Ureter (tissue), 1 donor: ENCODE results near the gene FIGLA. TPM values are rescaled to one million over a fixed set of nuclear protein-coding genes. Genes with fewer than 3 reads are reported as not detected.
A peak's percentile ranks its signal among the peaks of the same experiment; 100 is the strongest.
"Not testable (repeated sequence)": the region's sequence is repeated elsewhere in the genome, so short reads cannot be mapped to it uniquely, and the experiment has no call there.

ENCODE experiments used
- DNase-seq: peaks from one replicate; pipeline ENCODE4 v3.0.0-alpha.2; 2020; ENCODE audit warnings: low spot score
- total RNA-seq: library from RNA; stranded (reverse); gene quantifications from one replicate; pipeline ENCODE4 v1.2.4, GENCODE V29; 2023
- donor health status: DM: yes; HTN: yes; CAD: no.

FIGLA gene
- total RNA-seq, 1 donor from 2014 or later: not detected

DNA sequence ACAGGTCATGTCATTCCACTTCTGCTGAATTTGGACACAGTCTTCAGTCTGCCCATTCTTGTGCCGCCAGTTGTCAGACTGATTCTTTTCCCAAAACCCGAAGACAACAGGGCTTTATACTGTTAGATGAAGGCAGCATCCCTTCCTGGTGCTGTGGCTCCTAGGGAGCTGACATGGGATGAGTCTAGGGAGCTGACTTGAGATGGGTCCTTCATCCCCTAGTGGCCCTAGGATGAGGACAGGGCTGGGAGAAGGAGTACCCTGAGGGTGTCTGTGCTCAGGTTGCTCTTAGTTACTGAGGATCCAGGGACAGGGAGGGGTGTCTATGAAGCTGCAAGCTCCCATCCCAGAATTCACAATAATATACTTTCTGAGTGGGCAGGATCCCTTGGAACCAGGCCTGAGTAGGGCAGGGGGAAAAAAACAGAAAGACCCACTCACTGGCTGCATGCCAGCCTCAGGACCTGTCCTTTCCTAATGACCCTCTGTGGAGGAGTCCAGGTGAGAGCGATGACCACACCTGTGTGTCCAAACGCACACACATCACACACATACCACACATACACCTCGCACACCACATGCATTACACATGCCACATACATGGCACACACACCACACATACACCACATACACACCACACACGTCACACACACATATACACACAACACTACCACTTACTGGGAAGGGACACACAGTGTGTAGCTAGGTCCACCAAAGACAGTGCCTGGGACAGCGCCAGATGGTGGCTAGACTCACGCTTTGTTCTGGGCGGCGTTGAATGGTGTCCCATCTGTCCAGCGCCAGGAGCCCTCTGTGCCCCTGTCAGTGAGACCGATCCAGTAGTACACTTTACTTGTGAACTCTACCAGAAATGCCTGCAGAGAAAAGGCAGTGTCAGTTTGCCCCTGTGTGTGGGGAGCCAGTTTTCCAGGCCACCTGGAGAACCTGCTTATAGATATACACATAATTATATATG, 18.8 kb upstream of the FIGLA start:
- DNase-seq: no peak

DNA sequence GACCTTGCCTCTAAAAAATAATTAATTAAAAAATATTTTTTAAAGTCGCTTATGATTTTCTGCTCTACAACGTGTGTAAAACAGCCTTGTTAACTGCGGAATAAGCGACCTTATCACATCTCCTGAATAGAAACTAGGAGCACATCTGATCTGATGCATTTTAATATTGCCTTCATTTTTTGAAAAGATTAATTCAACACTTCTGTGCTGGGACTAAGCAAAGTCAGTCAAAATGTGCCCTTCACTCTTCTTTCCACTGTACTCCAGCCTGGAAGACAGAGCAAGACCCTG, 17.3 kb upstream of the FIGLA start:
- no peak for DNase-seq

DNA sequence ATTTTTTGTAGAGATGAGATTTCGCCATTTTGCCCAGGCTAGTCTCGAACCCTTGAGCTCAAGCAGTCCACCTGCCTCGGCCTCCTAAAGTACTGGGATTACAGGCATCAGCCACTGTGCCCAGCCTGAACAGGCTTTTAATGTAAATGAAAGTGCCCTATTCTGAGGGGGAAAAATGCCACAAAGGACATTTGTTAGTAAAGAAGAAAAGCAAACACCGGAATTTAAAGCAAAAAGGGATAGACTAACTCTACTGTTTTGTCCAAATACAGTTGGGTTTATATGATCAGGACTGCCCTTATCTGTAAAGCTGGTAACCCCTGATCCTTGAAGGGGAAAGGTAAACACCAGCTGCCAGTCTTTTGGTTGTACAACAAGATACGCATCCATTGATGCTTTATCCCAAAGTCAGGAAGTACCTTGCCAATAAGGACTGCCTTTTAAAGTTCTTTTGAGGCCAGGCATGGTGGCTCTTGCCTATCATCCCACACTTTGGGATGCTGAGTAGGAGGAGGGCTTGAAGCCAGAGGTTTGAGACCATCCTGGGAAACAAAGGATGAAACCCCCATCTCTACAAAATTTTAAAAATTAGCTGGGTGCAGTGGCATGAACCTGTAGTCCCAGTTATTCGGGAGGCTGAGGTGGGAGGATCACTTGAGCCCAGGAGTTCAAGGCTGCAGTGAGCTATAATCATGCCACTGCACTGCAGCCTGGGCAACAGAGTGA, 16.8 kb upstream of the FIGLA start:
- DNase-seq: no peak

DNA sequence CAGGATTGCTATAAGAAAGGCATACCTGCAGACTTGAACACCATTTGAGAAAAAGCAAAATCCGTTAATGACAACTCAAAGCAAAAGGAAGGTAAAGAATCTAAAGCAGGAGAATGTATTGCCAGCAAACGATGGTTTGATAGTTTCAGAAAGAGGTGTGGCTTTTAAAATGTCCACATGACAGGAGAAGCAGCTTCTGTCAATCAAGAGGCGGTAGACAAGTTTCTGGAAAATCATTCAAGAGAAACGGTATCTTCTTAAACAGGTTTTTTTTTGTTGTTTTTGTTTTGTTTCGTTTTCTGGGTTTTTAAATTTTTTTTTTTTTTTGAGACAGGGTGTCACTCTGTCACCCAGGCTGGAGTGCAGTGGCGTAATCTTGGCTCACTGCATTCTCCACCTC, 16.2 kb upstream of the FIGLA start:
- no peak for DNase-seq

DNA sequence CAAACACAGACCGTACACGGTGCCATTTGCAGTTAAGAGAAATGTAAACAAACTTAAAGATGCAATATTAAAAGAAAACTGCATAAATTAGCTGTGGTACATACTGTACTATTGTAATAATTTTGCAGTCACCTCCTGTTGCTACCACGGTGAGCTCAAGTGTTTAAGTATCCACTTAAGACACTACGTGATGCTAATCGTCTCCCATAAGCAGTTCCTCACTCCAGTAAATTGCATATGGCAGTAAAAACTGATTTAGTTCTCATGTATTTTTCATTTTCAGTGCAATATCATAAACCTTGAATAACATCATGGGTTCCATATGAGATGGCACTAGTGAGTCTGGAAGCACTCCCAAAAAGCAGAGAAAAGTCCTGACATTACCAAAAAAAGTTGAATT, 15.6 kb upstream of the FIGLA start:
- no peak for DNase-seq

DNA sequence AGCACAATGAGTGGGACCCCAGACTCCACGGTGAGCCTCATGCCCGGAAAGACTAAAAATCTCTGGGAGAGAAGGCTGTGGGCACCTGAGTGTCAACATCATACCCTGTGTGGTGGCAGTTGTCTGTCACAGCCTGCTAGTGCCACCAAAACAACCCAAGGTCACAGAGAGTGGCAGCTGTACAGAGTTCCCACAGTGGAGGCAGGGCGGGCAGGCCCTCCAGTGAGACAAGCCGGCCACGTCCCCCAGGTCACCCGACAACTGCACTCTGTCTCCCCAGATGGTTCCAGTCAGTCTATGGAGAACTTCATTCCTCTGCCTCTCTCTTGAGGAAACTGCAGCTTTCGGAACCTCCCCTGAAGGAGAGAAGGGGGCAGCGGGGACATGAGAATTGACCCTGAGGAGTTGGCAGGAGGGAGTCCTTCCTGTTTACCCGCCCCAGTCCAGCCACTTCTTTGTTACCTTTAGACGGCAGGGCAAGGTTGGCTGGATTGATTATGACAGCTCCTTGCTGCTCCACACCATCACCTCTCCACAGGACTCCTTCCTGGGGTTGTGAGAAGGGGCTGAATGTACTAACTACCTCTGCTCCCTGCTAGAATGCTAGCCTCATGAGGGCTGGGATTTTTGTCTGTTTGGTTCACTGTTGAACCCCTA, 11.3 kb upstream of the FIGLA start:
- no peak for DNase-seq

DNA sequence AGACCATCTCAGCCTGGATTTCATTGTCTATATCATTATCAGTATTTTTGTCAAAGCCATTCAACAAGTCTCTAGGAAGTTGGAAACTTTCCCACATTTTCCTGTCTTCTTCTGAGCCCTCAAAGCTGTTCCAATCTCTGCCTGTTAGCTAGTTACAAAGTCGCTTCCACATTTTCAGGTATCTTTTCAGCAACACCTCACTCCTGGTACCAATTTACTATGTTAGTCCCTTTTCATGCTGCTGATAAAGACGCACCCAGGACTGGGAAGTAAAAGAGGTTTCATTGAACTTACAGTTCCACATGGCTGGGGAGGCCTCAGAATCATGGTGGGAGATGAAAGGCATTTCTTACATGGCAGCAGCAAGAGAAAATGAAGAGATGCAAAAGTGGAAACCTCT, 9.3 kb upstream of the FIGLA start:
- DNase-seq: no peak

DNA sequence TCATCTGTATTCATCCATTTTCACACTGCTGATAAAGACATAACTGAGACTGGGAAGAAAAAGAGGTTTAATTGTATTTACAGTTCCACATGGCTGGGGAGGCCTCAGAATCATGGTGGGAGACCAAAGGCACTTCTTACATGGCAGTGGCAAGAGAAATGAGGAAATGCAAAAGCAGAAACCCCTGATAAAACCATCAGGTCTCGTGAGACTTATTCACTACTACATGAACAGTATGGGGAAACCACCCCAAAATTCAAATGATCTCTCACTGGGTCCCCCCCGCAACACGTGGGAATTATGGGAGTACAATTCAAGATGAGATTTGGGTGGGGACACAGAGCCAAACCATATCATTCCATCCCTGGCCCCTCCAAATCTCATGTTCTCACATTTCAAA, 7.6 kb upstream of the FIGLA start:
- not testable (repeated sequence) for DNase-seq

DNA sequence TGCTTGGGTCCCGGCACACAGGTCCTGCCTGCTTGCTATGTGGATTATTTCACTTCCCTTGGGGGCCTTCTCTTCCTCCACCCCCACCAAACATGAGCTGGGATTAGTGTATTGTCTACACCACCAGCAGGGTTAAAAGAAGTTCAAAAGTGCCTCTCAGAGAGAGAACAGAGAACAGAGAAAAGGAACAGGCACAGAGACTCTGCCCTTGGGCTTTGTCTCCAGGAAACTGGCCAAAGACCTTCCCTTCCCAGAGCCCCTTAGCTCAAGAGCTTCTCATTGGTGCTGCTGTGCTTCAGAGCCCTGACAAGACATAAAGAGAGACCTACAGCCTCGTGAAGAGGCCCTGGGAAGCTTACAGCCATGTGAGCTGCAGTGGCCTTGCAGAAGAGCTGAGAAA, 7.1 kb upstream of the FIGLA start:
- no peak for DNase-seq

DNA sequence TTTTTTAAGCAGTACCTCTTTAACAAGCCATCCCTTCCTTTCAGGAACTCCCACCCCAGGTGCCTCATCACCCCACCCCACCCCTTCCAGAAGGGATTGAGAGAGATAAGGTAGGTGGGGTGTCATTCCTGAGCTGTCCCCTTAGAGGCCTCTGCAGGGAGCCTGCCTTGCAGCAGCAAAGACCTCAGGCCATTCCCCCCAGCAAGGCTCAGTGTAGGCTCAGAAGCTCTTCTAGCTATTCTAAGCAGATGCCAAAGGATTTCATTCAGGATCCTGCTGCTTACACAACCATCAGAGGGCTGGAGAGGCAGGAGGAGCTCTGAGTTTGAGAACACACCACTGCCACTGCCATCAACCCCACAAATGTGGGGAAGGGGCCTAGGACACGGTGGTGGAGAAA, 5.8 kb upstream of the FIGLA start:
- no peak for DNase-seq

DNA sequence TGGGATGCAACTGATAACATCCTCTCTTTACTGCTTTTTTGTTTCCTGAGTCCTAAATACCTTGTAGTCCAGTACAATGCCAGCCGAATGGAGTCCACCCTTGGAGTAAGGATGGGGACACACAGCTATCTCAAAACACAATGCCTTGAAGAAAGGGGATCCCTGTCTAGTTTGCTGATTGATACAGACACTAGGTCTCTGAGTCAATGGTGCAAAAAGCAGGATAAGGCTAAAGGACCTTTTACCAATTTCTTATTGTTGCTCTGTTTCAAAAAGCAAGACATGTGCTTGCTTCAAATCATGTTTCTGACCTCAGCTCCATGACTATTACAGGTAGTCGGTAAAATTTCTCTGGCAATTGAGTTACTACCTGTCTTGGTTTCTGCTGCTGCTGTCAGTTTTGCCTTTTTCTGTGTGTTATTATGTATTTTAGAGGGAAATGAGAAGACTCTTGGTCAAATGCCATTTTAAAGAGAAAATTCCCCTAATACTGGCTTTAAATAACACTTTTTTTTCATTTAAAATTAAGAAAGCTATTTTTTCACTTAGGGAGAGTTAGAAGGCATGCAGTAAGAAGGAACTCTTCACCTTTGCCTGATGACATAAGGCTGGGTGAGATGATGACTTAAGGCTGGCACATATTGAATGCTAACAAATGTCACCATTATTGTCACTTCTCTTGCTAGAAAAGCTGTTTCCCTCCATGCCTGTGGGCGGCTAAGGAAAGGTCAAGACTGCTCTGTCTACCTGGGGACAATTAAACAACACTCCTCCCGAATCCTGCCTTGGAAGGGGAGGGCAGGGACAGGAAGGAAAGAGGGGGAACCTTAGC, 4.9 kb upstream of the FIGLA start:
- DNase-seq: no peak

DNA sequence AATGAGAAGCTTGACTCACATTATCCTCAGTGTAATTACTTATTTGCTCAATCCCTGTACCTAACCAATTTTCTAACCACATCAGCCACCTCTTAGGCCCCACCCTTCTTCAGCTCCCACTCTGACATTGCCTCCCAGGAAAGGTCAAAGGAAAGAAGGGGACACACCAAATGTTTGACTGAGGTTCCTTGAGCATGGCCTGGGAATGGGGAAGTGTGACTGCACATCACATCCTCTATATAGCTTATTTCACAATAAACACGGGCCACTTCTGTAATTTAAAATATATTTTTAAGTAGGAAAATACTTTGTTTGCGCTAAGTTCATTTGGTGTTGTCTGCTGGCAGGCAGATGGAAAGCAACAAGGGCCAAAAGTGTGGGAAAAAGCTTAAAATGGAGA, 3.0 kb upstream of the FIGLA start:
- DNase-seq: no peak

DNA sequence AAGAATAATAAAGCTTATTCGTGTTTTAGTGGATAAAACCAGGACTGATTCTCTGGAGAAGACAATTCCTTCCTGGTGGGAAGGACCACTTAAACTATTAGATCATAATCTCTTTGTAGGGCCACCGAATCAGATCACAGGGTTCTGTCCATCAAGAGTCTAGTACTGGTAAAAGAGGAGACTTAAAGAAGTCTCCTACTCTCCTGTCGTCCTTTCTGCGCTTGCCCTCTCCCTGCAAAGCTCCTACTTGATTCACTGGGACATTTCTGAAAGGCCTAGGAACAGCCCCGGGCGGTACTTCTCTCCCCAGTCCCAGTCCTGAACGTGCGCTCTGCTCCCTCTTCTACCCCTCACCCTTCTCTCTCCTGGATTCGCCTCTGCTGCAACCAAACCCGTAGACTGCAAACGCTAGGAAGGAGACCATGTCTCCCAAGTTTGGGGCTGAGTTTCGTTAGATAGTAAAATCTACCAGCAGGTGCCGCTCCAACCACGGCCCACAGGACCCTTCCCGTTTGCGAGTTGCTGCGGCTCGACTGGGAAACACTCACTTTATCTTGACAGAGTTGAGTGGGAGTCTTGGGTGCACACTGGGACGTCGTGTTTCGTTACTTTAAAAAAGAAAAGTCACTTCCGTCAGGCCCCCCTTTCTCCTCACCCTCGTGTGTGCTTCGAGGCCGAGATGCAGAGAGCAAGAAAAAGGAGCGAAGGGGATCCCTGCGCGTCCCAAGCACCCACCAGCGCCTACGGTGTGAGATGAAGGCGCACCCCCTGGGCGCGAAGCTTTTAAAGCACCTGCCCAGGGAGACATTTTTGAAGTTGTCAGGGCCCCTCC, 923 bp downstream of the FIGLA start:
- DNase-seq: peak; percentile 62

DNA sequence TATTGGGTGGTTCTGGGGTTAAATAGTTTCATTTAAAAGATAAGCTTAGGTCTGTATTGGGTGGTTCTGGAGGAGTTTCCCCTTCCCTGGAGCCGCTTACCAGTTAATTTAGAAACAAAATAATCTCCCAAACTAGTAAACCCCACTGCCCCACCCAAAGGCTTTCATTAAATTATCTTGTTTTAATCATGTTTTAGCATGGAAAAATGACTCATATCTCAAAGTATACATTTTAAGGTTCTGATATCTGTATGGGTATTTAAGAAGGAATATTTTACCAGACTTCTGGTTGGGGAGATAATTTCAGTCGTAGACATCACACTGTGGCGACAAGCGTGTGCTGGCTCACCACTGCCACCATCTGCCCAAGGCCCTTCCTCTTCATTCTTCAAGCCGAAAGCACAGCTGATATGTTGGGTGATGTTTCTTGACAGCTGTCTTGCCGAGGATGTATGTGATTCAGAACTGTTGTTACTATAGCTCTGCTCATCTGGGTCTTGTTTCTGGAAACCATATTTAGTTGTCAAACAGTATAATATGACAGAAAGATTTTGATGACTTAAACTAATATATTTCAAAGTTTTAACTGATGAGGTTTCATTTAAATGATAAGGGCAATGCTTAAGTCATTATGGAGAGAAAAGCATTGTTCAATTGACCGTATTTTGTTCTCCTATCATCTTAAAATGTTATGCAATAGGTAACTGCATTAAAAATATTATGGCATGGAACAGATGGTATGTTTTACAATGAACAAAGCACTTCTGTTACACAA, 5.1 kb downstream of the FIGLA start:
- DNase-seq: no peak

DNA sequence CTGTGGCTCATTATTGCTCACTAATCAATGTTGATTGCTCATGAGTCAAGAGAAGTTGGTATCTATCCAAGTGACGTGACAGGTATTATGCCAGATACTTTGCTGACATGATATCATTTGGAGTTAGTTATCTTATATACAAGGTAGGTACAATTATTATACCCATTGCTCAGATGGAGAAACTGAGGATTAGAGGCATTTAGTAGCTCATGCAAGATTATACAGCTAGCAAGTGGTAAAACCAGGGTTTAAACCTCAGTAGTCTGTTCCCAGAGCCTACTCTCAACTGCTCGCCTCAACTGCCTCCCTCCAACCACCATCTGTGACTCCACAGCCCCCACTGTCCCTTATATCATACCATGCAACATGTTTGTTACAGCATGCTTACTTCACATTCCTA, 6.1 kb downstream of the FIGLA start:
- DNase-seq: no peak

DNA sequence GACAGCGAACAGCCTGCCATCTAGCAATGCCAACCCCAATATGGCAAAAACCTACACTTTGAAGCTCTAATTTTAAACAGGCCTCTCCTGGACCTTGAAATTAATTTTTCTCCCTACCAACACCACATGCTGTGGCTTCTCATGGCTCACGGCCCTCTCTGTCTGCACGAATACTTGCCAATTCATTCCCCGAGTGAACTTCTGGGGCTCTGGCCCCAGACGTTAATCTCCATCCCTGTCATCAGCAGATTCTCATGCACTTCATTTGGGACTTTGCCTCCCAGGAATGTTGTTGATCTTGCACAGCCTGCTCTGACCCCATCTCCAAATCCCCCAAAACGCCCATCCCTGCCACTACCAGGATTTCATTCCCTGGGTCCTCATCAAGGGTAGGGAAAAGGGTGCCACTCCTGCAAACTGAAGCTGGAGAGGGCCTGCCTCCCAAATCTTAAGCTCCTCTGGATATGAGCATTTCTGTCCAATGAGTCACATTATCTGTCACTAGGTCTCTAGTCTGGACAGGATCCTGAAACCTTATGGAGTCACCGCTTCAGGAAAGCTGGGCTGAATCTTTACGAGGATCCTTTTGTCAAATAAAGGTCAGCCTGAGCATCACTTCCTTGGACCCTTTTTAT, 10.4 kb downstream of the FIGLA start:
- DNase-seq: no peak

DNA sequence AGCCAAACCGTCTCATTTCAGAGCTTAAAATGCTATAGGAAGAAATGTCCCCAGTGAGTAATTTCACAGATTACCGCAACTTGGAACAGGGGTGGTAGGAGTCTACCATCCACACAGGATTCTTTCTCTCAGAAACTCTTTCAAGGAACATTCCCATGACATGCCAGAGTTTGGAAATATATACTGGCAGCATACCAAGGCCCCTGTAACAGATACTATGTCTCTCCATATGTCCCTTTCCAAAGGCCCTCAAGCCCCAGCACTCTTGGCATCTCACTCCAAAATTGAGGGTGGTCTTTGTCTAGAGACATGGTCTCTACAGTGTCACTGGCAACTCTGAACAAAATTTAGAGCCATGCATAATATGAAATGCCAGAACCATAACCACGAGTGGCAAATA, 11.0 kb downstream of the FIGLA start:
- no peak for DNase-seq

DNA sequence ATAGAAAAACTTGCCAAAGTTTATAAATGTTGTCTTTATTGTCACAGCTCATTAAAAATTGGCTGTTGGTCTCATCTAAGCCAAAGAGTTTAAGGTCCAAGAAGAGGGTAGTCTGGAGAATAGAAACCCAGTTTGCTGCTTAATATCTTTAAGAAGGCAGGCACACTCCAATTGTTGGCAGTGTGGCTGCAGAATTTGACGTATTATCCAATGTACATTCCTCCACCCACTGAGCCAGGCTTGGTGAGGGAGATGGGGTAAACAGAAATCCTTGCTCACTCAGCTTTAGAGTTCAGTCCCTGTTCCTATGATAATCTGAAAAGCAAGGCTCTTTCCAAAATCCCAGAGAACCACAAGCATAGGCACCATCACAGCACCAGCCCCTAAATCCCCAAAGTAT, 11.8 kb downstream of the FIGLA start:
- DNase-seq: no peak

DNA sequence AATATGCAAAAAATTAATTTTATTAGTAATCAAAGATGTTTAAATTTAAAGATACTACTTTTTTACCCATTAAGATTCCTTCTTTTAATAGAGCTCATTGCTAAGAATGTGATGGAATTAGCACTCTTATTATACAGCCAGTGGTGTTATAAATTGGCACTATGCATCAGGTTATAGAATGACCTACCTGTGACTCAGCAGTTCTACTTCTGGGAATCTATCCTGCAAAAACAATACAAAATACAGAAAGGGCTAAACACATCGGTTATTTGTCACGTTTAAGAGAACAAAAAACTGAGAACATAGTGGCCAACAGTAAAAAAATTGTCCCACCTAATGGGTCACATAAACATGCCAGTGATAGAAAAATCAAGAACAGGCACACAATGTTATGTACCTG, 13.0 kb downstream of the FIGLA start:
- no peak for DNase-seq

DNA sequence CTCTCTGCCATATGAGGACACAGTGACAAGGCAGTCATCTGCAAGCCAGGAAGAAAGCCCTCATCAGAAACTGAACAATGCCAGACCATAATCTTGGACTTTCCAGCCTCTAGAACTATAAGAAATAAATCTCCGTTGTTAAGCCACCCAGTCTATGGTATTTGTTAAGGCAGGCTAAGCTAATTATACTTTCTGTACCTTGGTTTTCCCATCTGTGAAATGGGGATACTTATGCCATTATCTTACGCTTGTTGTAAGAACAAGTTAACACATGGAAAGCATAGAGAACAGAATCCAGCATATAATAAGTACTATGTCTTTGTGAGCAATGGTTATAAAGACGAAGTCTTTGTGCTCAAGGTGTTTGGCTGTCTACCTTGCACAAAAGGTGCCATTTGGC, 14.2 kb downstream of the FIGLA start:
- DNase-seq: no peak
